Epithelial cell of proximal tubule (primary cell): ENCODE data around the gene LUZP2. TPM values are rescaled to one million over a fixed set of nuclear protein-coding genes. Genes with fewer than 3 reads are reported as not detected.

Experiments
- DNase-seq: peaks from one replicate; pipeline ENCODE4 v3.0.0-alpha.2; 2011; ENCODE audit warnings: low read depth
- H3K4me3 ChIP-seq: 2 replicates; pipeline ENCODE4 v1.5.1; 2011; ENCODE audit warnings: low read depth, mild to moderate bottlenecking, low read length
- CTCF ChIP-seq: conservative IDR thresholded peaks from 2 replicates; pipeline ENCODE4 v1.5.1; 2012; ENCODE audit warnings: low read depth, mild to moderate bottlenecking, low read length
- total RNA-seq: library from RNA; depleted of rRNA; stranded (reverse); fragments of >200 nt; gene quantifications from 2 replicates; pipeline ENCODE4 v1.2.3, GENCODE V29; 2015

The LUZP2 gene
- total RNA-seq, 1 donor from 2014 or later = 0.75 TPM

- TF ChIP-seq CTCF = no peak
- DNase-seq = no peak
- H3K4me3 ChIP-seq = no peak overlapping the region
Measured at GRCh38 chr11:24622262-24622661, 125.4 kb downstream of the LUZP2 start.

GRCh38 chr11:24623121-24623520 lies 126.3 kb downstream of the LUZP2 start:
- no peak for DNase-seq
- TF ChIP-seq CTCF = no peak
- H3K4me3 ChIP-seq = no peak overlapping the region

GRCh38 chr11:24624432-24624831 lies 127.6 kb downstream of the LUZP2 start:
- TF ChIP-seq CTCF = no peak
- no peak overlapping the region for H3K4me3 ChIP-seq
- no peak for DNase-seq

GRCh38 chr11:24625975-24626374 lies 129.1 kb downstream of the LUZP2 start:
- H3K4me3 ChIP-seq = no peak overlapping the region
- TF ChIP-seq CTCF = no peak
- no peak for DNase-seq

- DNase-seq = no peak
- no peak for TF ChIP-seq CTCF
- H3K4me3 ChIP-seq = no peak overlapping the region
Measured at GRCh38 chr11:24628224-24628776, 131.4 kb downstream of the LUZP2 start.

GRCh38 chr11:24634606-24635160 lies 137.8 kb downstream of the LUZP2 start:
- H3K4me3 ChIP-seq = no peak overlapping the region
- TF ChIP-seq CTCF = no peak
- DNase-seq = no peak
